Measurements from ENCODE around the gene ZNF22.
A peak's percentile ranks its signal among the peaks of the same experiment; 100 is the strongest.

The ZNF22 gene

DNA sequence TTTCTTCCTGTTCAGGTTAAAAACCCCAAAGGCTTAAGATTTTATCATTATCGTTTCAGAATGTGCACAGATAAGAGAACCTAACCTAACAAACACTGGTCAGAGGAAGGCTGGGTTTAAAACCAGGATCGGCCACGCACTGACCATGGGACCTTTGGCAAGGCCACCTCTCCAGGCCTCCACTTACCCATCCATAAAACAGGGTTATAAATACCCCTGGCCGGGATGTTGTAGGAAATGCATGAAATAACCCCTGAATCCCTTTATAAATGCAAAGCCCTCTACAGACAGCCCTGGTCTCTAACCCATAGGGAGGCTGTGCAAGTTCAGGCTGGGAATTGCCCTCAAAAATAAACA is 22.5 kb upstream of the ZNF22 start:
- DNase-seq, result no peak

DNA sequence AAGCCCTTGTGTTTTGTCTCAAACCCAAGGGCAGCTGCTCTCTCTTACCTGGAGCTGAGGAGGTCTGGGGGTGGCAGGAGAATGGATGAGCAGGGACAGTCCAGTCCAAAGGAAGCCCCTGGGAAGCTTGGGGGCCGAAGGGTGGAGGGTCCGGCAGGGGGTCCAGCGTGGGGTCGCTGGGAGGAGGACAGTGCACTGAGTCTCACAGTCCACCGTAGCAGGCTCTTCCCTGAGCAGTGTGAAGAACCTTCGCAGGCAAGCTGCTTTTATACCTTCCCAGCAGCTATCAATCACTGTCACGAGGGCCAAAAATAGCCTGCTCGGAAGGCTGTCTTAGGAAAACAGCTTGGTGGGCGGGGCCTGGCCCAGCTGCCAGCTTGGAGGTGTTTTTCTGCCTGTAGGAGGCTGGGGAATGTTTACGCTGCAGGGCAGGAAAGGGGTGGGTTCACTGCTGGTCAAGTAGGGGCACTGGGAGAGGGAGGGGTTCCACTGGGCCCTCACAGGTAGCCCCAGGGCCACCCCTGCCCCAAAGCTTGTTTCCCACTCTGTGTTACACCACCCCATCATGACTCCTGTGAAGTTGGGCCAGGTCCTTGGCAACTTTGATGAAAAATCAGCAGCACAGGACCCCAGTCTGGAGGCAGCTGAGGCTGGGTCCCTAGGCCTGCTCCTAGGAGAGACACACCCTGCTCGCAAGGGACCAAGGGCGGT is 22.0 kb upstream of the ZNF22 start, which contains the start of gene DEPP1:
Gene DEPP1, minus strand, starts transcription at position 240 of the 711 bp plus-strand sequence. CDS start 779 bp downstream, outside the sequence.
- peak; percentile 93 for DNase-seq

- DNase-seq, result no peak
Observed at GRCh38 chr10:44979281-44980191, 21.2 kb upstream of the ZNF22 start.

DNA sequence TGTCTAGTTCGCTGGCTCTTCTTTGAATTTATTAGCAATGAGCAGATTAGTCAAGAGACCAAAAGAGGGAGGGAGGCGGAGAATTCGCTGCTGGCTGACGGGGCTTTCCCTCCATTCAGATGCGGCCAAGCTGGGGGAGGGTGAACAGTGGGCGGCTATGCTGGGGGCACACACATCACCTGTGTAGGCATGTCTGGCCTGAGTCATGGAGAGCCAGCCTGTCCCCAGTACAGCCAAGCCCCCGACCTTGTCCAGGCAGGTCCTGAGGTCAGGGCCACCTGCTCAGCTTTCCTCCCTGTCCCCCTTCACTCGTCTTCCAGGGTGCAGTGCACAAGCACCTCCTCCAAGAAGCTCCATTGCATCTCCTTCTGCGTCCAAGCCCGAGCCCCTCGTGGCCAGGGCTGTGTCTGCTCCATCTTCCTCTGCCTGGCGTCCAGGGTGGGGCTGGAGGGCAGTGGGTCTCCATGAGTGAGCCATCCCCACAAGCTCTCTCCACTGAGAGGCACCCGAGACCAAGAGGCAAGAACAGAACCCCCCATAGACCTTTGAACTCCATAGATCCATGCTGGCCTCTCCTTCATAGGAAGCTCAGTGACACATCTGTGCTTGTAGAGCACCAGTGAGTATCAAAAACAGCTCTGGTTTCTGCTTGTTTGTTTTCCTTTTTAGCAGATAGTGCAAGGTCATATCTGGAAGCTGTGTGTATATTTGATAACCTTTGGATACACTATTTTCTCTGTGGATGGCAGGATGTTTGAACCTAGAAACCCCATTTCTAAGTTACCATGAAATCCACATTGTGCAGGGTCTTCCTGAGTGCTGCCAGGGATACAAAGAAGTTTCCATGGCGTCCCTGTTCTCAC is 20.2 kb upstream of the ZNF22 start:
- no peak for DNase-seq

DNA sequence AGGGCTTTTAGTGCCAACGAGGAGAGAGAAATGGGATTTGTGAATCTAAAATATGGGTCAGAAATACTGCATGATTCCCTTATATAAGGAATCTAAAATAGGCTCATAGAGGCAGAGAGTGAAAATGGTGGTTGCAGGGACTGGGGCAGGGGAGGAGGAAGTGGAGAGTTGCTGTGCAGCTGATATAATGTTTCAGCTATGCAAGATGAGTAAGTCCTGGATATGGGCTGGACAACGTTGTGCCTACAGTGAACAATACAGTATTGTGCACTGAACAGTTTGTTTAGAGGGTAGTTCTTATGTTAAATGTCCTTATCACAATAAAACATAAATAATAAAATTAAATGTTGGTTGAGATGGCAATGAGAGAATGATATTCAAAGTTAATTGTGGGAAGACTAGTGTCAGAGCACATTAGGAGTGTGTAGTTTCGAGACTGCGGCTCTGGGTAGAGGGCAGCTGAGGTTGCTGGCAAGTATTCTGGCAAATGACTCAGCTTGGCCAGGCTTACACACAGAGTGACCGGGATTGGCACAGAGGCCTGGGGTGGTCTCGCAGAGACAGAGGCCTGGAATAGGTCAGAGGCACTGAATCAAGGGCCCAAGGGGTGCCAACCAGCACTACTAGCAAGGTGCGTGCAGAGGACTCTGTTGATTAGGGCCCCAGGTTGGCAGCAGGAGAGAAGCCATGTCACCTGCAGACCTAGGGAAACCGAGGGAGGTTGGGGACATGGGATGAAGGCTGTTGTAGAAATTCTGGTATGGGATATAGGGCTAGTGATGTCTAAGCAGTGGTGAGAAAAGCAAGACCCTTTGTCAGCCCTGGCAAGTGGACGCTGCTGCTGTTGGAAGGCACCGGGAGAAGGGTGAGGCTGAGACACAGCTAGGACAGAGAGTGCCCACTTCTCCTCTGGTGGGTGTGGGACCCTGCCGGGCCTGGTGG is 19.3 kb upstream of the ZNF22 start:
- no peak for DNase-seq

DNA sequence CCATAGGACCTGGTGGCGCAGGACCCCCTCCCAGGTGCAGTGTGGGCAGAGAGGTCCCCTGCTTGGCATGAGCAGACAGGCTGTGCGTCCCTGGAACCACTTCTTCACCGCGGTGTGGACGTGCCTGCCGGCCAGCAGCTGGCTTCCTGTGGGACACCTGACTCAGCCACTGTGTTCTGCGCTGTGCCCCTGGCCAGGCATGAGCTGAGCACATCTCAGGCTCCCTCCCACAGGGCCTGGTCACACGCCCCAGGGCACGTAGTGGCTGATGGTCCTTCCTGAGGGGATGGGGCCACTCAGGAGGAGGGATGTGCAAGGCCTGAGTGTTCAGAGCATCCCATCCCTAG is 18.6 kb upstream of the ZNF22 start:
- no peak for DNase-seq

GRCh38 chr10:44982496-44982895 is 18.2 kb upstream of the ZNF22 start:
- DNase-seq, result no peak

DNA sequence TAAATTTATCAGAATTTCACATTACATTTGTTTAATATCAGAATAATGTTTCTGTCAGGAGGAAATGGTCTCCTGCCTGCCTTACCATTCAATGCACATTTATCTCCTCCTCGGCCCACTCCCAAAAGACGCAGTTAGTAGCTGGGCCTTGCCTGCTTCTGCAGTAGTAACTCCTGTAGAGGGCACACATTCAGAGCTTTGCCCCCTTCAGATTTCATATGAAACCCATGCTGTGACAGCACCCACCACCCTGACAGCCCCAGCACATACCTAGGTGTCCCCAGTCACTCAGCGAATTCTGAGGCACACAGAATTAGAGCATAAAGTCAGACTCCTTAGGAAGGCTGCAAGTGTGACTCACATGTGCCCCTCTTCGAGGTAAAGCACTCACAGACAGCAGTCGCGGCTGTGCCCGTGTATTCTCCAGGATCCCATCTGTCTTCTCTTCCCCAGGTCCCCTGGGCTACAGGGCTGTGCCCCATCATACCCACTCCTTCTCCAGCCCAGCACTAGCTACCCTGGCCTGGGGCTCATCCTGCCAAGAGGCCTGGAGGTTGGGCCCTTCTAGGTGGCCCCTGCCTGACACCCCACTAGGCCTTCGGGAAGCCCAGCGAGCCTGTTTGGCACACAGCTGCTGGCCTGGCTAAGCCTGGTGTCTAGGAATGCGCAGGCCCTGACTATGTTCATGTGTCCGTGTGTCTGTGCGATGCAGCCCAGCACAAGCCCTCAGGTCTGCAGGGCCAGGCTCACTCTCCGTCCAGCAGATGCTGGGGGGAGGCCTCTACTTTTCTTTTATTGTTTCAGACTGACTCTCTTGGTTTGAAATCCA is 17.4 kb upstream of the ZNF22 start:
- DNase-seq, result no peak

DNA sequence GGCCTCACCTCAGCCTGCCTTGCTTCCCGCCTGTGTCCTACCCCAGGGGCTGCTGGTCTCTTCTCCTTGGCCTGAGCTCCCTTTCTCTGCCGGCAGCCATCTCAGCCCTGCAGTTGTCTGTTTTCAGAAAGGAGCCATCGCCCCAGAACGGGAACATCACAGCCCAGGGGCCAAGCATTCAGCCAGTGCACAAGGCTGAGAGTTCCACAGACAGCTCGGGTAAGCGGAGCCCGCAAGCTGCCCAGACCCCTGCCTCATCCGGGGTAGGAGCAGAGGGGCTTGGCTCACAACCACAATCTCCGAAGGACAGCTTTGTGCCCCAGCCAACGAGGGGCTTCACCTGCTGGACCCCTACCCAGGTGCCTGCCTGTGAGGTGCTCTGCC is 16.8 kb upstream of the ZNF22 start:
- DNase-seq, result no peak

DNA sequence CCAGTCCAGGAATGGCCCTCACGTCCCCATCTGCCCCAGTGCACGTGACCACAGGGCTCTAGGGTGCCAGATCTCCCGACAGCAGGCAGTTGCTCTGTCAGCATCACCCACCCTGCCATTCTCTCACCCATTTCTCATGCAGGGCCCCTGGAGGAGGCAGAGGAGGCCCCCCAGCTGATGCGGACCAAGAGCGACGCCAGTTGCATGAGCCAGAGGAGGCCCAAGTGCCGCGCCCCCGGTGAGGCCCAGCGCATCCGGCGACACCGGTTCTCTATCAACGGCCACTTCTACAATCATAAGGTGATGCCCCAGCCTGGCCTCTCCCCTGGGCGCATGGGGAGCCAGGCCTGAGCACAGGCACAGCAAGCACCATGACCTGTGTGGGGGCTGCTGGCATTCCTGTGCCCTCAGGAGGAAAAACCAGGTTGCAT is 16.0 kb upstream of the ZNF22 start:
- no peak for DNase-seq

DNA sequence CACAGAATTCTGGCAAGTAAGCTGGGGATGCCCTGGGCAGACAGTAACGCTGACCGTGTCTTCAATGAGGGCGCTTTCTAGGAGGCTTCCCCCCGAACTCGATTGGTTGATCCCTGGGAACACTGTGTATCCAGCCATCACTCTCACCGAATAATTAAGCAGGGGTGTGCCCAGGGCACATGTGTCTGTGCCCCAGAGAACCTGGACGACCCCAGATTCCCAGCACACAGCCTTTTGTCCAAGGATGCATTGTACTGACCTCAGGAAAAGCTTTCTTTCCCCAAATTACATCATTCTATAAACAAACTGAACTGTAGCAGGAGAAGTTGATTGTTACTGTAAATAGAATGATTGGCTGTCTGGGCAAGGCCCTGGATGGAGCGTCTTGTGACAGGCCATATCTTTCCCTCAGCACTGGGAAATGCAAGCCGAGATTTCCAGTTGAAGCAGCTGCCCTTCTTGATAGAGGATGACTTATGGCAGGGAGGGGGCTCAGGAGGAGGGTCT is 15.5 kb upstream of the ZNF22 start:
- no peak for DNase-seq

- no peak for DNase-seq
Observed at GRCh38 chr10:44986179-44986578, 14.5 kb upstream of the ZNF22 start.

- DNase-seq, result no peak
Observed at GRCh38 chr10:44986670-44987069, 14.1 kb upstream of the ZNF22 start.

GRCh38 chr10:44988957-44989585 is 11.7 kb upstream of the ZNF22 start:
- no peak for DNase-seq

GRCh38 chr10:44989597-44990301 is 11.0 kb upstream of the ZNF22 start:
- no peak for DNase-seq

GRCh38 chr10:44990302-44990655 is 10.4 kb upstream of the ZNF22 start:
- DNase-seq, result peak; percentile 61

DNA sequence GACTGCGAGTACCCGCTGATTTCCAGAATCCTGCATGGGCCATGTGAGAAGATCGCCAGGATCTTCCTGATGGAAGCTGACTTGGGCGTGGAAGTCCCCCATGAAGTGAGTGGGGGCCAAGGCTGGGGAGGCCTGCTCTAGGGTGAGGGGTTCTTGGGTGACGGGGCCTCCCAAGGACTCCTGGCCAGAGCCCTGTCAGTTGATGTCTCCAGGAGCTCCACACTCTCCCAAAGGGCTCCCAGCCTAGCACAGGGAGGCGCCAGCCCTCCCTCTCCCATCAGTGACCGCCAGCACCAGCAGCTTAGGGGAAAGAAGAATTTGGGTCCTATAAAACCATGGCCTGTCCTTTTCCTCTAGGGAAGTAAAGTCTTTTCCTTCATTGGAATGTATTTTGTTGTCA is 9.8 kb upstream of the ZNF22 start:
- no peak for DNase-seq

- no peak for DNase-seq
Observed at GRCh38 chr10:44991571-44991970, 9.2 kb upstream of the ZNF22 start.

DNA sequence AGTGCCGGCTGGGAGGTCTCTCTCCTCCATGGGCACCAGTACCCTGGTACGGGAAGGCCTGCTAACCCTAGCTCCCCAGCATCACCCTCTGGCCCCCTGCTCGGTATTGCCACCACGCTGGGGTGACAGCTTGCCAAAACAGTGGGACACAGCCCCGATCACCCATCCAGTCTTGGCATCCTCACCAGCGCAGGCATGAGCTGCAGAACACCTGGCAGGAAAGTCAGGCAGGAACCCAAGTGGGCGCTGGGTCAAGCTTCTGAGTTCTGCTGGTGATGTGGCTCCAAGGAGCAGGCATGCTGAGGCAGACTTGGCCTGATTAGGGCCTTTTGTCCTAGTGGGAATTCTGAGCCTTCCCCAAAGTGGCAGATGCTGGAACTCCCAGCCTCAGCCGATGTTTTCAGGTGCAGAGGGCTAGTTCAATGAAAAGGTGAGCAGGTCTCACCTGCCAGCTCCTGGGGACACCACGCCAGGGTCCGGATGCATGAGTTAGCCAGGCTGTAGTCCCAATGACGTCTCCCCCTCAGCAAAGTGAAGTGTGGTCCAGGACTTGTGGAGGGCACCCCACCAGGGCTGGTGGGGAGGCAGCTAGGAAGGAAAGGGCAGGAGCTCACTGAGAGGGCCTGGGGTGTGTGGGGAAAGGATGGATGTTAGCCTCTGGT is 8.5 kb upstream of the ZNF22 start:
- DNase-seq, result no peak
